ENCODE measurements around the gene FAM180A. TPM values are rescaled to one million over a fixed set of nuclear protein-coding genes. Genes with fewer than 3 reads are reported as not detected.

The FAM180A gene
- total RNA-seq, 4 donors from 2014 or later: 0.65 to 1.9 (median 1.4) TPM; not detected in 1

- no peak for TF ChIP-seq CTCF (IDR thresholded peaks at IDR 0.05 in 4 of 5, conservative IDR thresholded peaks at IDR 0.05 in 1 of 5)
- TF ChIP-seq POLR2A (IDR thresholded peaks at IDR 0.05): no peak
- ATAC-seq: no peak
- Histone ChIP-seq H3K27me3 (no peaks in the 10 kb centered on the region), H3K4me3 (no peak overlapping the region), H3K4me1 (no peaks in the 10 kb centered on the region), H3K27ac (no peak overlapping the region), H3K9me3 (no peaks in the 10 kb centered on the region), H3K36me3 (no peaks in the 10 kb centered on the region)
- no peak for DNase-seq
- intact Hi-C loops (cut with DNase I; ENCODE audit: low total_unique reads) (no loop called here), in situ Hi-C loops (cut with MboI; ENCODE audit: low sequenced_read_pairs in 4 of 4) (no loop called here)
Measured at GRCh38 chr7:135729230-135729629, 19.4 kb downstream of the FAM180A start.

- H3K4me3 ChIP-seq: no peak within 1 kb of the TSS
- intact Hi-C loops (cut with DNase I; ENCODE audit: low total_unique reads) (no loop called here), in situ Hi-C loops (cut with MboI; ENCODE audit: low sequenced_read_pairs in 4 of 4) (no loop called here)
- ATAC-seq (no peak), DNase-seq (no peak)
- TF ChIP-seq CTCF (IDR thresholded peaks at IDR 0.05 in 4 of 5, conservative IDR thresholded peaks at IDR 0.05 in 1 of 5): no peak
- no peak for TF ChIP-seq POLR2A (IDR thresholded peaks at IDR 0.05)
- no peak within 1 kb of the TSS for H3K27ac ChIP-seq
- H3K36me3 ChIP-seq: no peaks in the 10 kb centered on the region
- H3K9me3 ChIP-seq: no peaks in the 10 kb centered on the region
- H3K4me1 ChIP-seq: no peaks in the 10 kb centered on the region
- no peaks in the 10 kb centered on the region for H3K27me3 ChIP-seq
Measured at GRCh38 chr7:135728136-135728669, 20.4 kb downstream of the FAM180A start, which contains the start of gene SLC13A4. Gene SLC13A4 (minus strand): TSS chr7:135728186. CDS start chr7:135727496, 690 bp downstream.

GRCh38 chr7:135726911-135727673 lies 21.5 kb downstream of the FAM180A start:
- in situ Hi-C loops (cut with MboI; ENCODE audit: low sequenced_read_pairs in 4 of 4): no loop called here
- no peak for DNase-seq
- no peaks in the 10 kb centered on the region for H3K36me3 ChIP-seq

GRCh38 chr7:135726276-135726788 lies 22.3 kb downstream of the FAM180A start:
- ATAC-seq (no peak), DNase-seq (no peak)
- Histone ChIP-seq H3K27ac (no peak overlapping the region), H3K27me3 (no peaks in the 10 kb centered on the region), H3K4me1 (no peaks in the 10 kb centered on the region), H3K4me3 (no peak overlapping the region), H3K9me3 (no peaks in the 10 kb centered on the region), H3K36me3 (no peaks in the 10 kb centered on the region)
- in situ Hi-C loops (cut with MboI; ENCODE audit: low sequenced_read_pairs in 4 of 4) (no loop called here), intact Hi-C loops (cut with DNase I; ENCODE audit: low total_unique reads) (no loop called here)
- TF ChIP-seq POLR2A (IDR thresholded peaks at IDR 0.05): no peak
- TF ChIP-seq CTCF (IDR thresholded peaks at IDR 0.05 in 4 of 5, conservative IDR thresholded peaks at IDR 0.05 in 1 of 5): no peak

More at GRCh38 chr7:135726911-135727673, 21.5 kb downstream of the FAM180A start:
- Histone ChIP-seq H3K27me3 (no peaks in the 10 kb centered on the region), H3K4me3 (no peak overlapping the region), H3K9me3 (no peaks in the 10 kb centered on the region), H3K4me1 (no peaks in the 10 kb centered on the region), H3K27ac (no peak overlapping the region)
- TF ChIP-seq POLR2A (IDR thresholded peaks at IDR 0.05) (no peak), CTCF (IDR thresholded peaks at IDR 0.05 in 4 of 5, conservative IDR thresholded peaks at IDR 0.05 in 1 of 5) (no peak)
- intact Hi-C loops (cut with DNase I; ENCODE audit: low total_unique reads): no loop called here
- no peak for ATAC-seq

Data from gastrocnemius medialis (tissue), 4 donors.